GM21576 (cell line): ENCODE results near the gene ZDHHC16.
"Not testable (repeated sequence)": the region's sequence is repeated elsewhere in the genome, so short reads cannot be mapped to it uniquely, and the experiment has no call there.

Experiments
- ATAC-seq: cut with Tn5 transposase; IDR thresholded peaks from one replicate; pipeline ENCODE4 v1.9.1; 2021; ENCODE audit warnings: mild to moderate bottlenecking, moderate library complexity; ENCODE audit not compliant: unreplicated experiment

Gene ZDHHC16

DNA sequence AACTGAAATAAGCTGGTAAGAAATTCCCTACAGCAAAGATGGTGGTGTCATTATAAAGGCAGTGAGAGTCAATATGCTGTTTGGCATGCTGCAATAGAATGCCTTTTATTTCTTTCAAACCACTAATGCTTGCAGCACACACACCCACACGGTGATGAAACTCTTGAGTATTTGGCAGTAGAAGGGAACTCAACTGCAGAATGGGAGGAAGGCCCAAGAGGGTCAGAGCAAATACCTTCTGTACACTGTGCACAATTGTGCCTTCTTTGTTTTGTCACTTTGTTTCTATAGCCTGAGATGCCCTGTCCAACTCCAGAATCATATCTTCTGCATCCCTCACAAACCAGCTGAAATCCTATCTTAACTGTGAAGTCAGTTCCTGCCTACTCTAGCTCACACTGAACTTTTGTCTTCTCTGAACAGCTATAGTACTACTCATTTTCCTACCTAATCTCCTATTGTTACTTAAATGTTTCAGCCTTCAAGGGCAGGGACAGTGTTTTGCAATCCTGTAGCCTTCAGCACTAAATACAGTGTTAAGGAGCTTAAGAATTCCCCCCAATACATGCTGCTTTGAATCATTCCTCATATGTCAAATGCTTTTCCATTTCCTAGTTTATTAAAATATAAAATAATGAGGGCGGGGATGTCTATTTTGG, 30.1 kb downstream of the ZDHHC16 start:
- no peak for ATAC-seq

DNA sequence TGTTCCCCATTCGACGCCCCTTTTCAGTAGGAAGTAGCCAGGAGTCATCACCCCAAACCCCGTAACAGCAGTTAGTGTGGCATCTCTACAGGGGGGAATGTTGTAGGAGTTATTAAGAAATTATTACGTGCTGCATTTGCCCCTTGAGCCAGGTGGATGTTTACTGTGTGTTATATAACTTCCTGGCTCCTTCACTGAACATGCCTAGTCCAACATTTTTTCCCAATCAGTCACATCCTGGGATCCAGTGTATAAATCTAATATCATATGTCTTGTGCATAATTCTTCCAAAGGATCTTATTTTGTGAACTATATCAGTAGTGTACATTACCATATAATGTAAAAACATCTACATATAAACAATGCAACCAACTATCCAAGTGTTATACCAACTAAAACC, 33.4 kb downstream of the ZDHHC16 start:
- ATAC-seq, result not testable (repeated sequence)

DNA sequence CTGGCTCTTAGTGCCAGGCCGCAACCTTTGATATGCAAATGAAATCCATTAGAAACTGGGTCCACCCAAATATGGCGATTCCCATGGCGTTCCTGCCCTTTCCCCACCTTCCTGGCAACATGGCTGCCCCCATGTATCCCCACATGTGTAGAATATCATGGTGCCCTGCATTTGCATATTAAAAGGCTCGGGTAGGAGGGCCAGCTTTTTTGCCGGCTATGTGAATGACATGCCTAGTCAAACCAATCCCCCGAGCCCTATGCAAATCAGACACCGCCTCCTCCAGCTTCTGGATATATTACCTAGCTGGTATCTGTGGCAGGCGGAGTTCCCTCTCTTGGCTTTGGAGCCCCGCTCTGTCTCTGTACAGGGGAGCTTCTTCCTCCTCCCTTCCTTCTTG, 34.0 kb downstream of the ZDHHC16 start:
- no peak for ATAC-seq

DNA sequence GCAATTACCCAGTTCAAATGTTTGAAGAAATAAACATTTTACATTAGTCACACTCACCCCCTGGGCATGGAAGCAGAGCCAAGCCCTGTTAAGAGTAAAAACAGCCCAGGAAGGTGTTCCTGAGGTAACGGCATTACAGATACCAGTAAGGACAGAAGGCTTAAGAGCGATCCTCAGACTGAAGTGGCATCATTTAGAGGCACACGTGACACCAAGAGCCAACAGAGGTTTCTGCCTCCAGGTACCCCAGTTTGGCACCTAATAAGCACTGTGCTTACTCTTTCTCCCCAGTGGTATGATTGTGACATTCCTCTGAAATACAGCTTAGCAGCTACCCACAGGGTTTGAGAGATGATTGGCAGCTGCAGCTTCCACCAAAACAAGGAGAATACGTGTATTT, 35.1 kb downstream of the ZDHHC16 start:
- ATAC-seq, result no peak

DNA sequence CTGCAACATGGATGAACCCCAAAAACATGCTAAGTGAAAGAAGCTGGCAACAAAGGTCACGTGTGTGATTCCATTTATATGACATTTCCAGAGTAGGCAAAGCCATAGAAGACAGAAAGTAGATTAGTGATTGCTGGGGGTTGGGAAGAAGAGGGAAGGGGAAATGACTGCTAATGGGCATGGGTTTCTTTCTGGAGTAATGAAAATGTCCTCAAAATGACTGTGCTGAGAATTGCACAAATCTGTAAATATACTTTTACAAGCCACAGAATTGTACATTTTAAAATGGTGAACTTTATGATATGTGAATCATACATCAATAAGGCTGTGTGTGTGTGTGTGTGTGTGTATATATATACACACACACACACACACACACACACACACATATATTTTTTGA, 36.4 kb downstream of the ZDHHC16 start:
- no peak for ATAC-seq

DNA sequence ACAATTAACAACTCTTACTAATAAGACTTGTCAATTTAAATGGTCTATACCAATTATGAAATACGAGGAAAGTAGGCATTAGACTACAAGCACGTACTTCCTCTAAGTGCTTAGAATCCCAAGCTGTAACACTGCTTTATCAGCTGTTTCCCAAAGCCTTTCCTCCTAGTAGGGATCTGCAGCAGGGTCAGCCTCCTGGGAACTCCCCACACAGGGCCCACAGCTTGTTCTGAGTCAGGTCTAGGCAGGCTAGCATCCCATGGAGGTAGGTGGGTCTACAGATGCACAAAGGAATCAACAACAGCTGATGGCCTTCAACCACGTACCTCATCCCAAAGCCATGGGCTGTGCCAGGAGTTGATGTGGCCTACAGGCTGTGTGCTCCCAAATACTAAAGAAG, 37.5 kb downstream of the ZDHHC16 start:
- ATAC-seq, result no peak

DNA sequence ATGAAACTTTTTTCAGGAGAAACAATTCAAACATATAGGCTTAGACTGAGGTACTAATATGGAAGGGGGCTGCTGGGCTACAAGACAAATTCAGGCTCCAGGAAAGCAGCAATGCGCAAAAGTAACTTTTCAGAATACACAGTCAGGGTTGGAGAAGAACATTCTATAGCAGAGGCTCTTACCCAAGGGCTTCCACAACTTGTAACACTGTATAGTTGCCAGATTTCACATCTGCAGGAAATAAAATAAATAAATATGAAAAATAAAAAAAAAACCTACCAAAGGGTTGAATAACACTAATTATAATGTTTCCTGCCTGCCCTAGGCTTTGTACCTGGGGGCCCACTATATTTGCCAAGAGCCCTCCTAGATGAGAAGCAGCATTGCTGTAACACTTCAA, 37.9 kb downstream of the ZDHHC16 start:
- ATAC-seq, result no peak

DNA sequence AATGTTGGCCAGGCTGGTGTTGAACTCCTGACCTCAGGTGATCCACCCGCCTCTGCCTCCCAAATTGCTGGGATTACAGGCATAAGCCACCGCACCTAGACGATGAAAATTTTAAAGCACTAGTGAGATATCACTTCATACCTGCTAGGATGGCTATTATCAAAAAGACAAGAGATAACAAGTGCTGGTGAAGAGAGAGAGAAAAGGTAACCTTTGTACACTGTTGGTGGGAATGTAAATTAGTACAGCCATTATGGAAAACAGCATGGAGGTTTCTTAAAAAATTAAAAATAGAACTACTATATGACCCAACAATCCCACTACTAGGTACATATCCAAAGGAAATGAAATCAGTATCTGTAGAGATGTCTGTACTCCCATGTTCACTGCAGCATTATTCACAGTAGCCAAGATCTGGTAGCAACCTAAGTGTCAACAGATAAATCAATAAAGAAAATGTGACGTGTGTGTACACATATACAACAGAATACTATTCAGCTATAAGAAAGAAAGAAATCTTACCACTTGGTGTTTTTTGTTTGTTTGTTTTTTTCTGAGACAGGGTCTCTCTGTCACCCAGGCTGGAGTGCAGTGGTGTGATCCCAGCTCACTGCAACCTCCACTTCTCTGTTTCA, 39.8 kb downstream of the ZDHHC16 start:
- ATAC-seq, result no peak

DNA sequence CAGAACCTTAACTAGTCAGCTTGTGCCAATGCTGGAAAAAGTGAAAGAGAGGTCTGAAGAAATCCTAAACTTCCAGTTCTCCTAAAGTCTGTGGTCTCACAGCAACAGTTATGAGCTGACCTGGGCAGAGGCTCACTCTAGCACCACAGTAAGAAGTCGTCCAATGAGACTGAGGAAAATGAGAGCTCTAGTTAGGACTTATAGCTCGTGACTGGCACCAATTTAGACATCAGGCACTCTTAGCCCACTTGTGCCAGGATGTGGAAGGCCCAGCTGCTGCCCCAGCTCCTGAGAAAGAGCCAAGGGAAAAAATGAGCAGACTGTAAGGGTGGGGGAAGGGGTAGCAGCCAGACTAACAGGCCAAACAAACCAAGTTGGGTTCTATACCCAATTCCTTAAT, 44.6 kb downstream of the ZDHHC16 start:
- no peak for ATAC-seq

DNA sequence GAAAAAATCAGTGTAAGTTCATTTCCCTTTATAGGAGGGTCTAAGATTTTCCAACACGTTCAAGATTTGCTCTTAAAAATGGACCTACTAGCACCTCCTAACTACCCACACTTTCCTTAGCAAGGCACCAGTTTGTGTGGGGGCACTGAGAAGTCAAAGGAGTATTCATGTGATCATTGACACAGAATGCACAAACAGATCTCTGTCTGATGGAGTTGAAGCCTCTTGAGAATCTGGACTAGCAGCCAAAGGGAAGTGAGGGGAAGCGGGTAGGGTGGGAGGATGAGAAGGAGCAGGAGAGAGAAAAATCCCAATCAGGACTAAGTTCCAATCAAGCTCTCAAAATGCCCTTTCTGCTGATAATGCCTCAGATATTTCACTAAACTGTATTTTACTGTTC, 48.2 kb downstream of the ZDHHC16 start:
- no peak for ATAC-seq

DNA sequence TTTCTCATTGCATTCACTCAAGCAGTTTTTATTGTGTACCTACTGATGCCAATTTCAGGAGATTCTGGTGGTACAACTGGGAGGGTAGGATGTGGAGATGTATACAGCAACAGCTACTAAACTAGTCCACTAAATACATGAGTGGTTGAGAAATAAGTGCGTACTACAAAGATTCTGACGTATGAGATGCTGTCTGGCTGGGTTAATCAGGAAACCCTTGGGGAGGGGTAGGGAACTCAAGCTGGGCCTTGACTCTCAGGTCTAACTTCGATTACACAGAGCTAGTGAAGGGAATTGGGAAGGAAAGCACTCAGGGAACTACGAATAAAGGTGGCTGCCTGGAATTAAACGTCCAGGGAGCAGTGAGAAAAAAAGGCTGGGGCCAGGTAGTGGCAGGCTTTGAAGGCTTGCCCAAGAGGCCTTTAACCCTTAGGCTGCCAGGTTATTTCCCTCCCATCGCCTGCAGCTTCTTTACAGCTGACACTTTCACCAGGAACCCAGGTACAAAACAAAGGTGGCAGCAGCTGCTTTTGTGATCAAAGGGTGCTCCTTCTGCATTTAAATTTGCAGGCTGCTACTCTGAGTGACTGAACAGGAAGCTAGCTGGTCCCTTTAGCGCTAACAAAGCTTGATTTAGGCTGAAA, 49.0 kb downstream of the ZDHHC16 start:
- ATAC-seq, result no peak

DNA sequence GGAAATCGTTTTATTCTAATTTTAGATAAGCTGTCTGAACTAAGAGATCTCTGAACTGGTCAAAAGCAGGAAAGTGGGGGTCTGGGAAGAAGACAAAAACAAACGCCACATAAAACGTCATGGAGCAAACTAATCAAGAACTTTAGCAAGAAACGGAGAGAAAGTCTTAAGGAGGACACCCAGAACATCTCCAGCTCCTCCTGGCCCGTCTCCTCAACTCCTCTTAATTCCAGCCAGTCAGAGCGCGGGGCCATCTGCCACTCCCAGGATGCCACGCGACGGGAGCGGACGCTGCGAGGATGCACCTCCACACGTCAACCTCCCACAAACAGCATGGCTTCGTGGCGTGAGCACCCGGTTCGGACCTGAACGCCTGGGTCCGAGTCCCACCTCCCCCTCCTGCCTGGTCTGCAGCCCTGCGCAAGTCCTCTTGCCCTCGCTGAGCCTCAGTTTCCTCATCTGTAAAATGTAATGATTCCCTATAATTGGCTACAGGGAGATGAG, 51.6 kb downstream of the ZDHHC16 start:
- ATAC-seq, result no peak

DNA sequence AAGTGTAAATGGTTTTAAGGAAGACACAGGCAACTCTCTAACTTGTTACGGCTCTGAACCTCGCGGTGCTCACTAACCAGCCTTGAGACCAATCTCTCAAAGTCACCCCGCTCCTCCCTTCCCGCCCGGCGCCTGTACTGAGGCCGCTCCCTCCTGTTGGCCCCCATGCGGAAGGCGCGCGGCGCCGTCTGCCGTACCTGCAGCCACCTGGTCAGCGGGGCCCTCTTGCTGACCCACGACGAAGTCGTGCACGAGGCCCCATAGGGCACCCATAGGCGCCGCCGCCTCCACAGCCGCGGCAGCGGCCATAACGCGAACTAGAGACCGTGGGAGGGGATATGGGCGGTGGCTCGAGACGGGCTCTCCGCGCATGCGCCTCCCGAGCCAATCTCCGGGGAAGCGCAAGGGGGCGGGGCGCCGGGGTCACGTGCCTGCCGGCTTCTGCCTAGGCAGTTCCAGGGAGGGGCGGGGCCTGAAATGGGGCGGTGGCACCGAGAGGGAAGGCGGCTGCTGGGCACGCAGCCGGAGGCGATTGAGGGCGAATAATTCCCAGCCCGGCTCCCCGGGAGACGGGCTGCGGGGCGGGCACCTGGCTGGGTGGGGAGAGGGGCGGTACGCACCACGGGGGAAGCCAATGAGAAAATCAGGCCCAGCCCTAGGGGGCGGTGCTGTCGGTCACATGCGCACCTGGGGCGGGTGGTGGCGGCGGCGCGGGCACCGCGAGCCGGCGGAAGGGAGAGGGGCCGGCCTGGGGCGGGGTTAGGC, 52.3 kb downstream of the ZDHHC16 start, which contains the start of gene MMS19:
Gene MMS19 (minus strand): TSS at position 347 of the 765 bp plus-strand sequence. CDS start 38 bp downstream, at position 309.
- ATAC-seq, result peak; percentile 87

DNA sequence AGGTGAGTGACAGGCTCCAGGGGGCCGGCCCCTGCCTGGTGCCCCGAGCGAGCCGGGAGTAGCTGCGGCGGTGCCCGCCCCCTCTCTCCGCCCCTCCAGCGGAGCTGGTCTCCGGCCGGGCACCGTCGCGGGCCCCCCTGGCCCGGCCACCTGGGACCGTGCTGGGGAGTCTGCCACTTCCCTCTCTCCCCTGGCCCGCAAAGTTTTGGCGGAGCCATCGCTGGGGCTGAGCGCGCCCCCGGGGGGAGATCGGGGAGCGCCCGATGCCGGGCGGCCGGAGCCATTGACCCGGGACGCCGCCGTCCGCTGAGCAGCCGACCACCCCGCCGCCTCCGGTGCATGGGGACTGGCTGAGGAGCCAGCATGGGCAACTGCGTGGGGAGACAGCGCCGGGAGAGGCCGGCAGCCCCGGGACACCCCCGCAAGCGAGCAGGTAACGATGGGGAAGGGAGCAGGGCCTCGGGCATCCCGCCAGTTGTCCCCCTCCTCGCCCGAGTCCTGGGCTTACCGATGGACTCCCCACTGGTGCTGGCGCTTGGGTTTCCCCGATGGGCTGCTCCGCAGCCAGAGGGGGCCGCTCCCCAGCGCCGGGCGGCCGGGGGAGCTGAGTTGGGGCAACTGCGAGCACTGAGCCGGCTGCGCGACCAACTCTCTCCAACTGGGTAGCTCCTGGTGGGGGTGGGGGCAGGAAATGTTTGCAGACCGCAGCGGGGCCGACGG, 53.0 kb downstream of the ZDHHC16 start, which contains the start of gene UBTD1:
Gene UBTD1 (plus strand): TSS at position 84 of the 720 bp plus-strand sequence. CDS start 280 bp downstream, at position 364.
- ATAC-seq, result peak; percentile 7

DNA sequence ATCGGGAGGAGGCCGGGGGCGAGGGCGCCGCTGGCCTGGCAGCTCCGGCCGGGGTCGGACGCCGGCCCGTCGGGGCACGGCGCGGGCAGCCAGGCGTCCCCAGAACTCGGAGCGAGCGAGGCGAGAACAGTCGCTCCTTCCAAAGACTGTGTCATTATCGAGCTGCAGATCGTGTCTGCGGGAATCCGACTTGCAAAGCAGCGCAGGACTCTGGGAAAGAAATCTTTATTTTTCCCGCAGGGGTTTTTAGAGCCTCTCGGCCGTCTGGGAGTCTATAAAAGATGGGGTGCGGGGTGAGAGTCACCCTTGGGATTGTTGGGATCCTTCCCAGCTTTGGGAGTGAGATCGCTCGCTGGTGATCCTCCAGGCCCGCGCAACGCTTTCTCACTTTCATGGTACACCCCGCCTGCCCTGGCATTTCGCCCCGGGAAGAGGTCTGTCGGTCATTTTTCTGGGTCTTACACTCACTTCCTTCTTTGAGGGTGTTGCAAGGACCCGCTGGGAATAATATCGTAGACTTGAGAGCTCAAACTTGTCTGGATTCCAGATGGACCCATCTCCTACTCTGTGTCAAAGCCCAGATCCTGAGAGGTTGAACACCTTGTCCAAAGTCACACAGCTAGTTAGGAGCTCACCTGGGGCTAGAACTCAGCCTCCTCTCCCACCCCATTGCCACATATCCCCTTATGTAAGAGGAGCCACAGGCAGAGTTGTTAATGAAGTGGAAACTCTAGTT, 53.8 kb downstream of the ZDHHC16 start:
- no peak for ATAC-seq

DNA sequence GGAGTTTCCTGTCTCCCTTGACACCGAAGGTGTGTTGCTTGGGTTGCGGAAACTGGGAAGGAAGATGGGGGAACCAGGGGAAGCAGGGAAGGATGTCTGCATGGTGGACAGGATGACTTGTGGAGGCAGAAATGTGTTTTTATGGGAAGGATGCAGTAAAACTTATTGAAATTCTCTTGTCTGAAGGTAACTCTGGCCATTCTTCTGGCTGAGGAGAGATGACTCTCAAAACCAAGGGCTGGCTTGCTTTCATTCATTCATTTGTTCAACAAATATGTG, 54.3 kb downstream of the ZDHHC16 start:
- ATAC-seq, result no peak

DNA sequence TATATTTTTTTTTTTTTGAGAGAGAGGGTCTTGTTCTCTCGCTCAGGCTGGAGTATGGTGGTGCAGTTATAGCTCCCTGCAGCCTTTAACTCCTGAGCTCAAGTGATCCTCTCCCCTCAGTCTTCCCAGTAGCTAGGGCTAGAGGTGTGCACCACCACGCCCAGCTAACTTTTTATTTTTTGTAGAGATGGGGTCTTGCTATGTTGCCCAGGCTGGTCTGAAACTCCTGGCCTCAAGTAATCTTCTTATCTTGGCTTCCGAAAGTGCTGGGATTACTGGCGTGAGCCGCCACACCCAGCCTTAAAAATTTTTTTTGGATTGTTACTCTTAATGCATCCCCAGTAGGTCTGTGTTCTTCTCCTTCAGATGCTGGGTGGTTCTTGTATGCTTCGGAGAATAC, 56.9 kb downstream of the ZDHHC16 start:
- ATAC-seq, result no peak

DNA sequence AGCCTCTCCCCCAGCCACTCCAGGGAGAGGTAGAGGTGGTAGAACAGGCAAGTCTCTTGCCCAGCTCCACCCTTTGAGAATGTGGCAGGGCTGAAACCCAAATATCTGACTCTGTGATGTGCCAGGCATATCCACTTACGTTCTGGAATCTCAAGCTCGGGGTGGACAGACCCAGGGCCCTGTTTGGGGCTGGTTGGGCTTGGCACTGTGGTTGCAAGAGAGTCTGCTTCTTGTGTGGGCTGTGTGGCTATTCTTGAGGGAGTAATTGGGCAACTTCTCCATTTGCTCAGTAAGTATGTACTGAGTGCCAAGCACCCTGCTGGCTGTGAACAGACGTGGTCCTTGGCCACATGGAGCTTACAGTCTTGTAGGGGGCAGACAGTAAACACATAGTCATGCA, 57.4 kb downstream of the ZDHHC16 start:
- no peak for ATAC-seq

DNA sequence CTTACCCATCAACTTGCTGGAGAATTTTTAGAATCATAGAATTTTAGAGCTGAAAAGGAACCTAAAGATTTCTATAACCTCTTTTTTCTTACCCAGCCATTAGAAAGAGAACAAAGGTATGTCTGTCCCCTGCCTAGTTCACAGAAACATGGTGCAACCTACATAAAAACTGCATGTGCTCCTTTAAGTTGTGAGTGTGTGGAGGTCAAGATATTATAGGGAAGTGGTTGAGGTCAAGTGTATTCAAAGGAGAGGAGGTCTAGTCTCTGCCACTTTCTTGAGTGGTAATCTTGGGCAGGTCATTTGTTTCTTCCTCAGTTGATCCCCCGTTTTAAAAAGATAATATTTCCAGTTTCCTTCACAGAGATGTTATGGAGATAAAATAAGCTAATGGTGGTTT, 59.2 kb downstream of the ZDHHC16 start:
- no peak for ATAC-seq
